Measurements from ENCODE around the gene GLIS1. TPM values are rescaled to one million over a fixed set of nuclear protein-coding genes. Genes with fewer than 3 reads are reported as not detected.

The GLIS1 gene
- total and polyA plus RNA-seq, 2 of the 8 experiments (the other 6 are each of a cell fraction or from before 2014, with no cell fraction given), result 0.15 to 0.22 TPM

DNA sequence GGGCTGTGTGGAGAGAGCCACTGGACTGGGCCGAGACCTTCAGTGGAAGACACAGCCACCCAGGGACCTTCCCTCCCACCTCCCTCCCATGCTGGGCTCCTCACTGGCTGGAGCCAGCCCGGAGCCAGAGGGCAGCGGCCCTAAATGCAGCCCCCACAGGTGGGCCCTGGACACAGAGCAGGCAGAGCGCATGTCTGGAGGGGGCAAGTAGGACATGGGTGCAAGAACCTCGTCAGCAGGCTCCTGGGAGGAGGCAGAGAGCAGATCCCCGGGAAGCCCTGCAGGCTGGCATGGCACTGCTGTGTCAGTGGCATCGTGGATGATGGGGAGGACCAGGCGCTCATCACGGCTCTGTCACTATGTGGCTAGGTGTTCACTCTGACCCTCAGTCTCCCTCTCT, 234.1 kb downstream of the GLIS1 start (continued):
- no peak for TF ChIP-seq CHD7 (IDR thresholded peaks at IDR 0.05; ENCODE audit: insufficient replicate concordance, low read length)
- TF ChIP-seq EZH2 (IDR thresholded peaks at IDR 0.05; ENCODE audit: low read depth, low read length, severe bottlenecking), result no peak
- TF ChIP-seq JUN (IDR thresholded peaks at IDR 0.05; ENCODE audit: low read depth, low read length), result no peak
- TF ChIP-seq CREB1 (IDR thresholded peaks at IDR 0.05), result no peak
- no peak for TF ChIP-seq TAF7 (optimal IDR thresholded peaks at IDR 0.05; ENCODE audit: borderline replicate concordance, low read depth, low read length)
- TF ChIP-seq SUZ12 (IDR thresholded peaks at IDR 0.05; ENCODE audit: low read length), result no peak
- no peak for TF ChIP-seq GTF2F1 (IDR thresholded peaks at IDR 0.05; ENCODE audit: borderline replicate concordance, low read depth, low read length)
- no peak for TF ChIP-seq CTCF (IDR thresholded peaks at IDR 0.05; ENCODE audit: control extremely low read depth in 1 of 3, insufficient read depth in 1 of 3, low read depth in 1 of 3, low read length in 3 of 3)
- TF ChIP-seq MAX (IDR thresholded peaks at IDR 0.05), result no peak

Data from H1 (cell line).